HEK293T (cell line): ENCODE measurements around the gene PATJ.
"Not testable (repeated sequence)": the region's sequence is repeated elsewhere in the genome, so short reads cannot be mapped to it uniquely, and the experiment has no call there.

Experiments
- CTCF ChIA-PET: fragments of 350-600 bp; formaldehyde crosslinking; extraction: SDS; loops from one replicate; lab custom pipeline; 2021; ENCODE audit warnings: antibody characterized with exemption, inconsistent platforms; lab: Yijun Ruan, JAX
- POLR2A ChIA-PET: fragments of 350-600 bp; formaldehyde crosslinking; extraction: SDS; loops from one replicate; lab custom pipeline; 2020; ENCODE audit warnings: antibody characterized with exemption, inconsistent platforms; lab: Yijun Ruan, JAX
- DNase-seq: peaks from one replicate; pipeline ENCODE4 v3.0.0; 2012; ENCODE audit warnings: mixed read lengths; ENCODE audit errors: extremely low spot score
- ARNT ChIP-seq: fragments of 450-650 bp; IDR thresholded peaks from 2 replicates; pipeline ENCODE4 v1.6.1; 2017; ENCODE audit warnings: mild to moderate bottlenecking
- BHLHE40 ChIP-seq: fragments of 450-650 bp; IDR thresholded peaks from 2 replicates; pipeline ENCODE4 v1.6.1; 2016; ENCODE audit warnings: mild to moderate bottlenecking, moderate library complexity, borderline replicate concordance
- CTBP1 ChIP-seq: fragments of 450-650 bp; IDR thresholded peaks from 2 replicates; pipeline ENCODE4 v1.6.1; 2016; ENCODE audit warnings: borderline replicate concordance
- ELF4 ChIP-seq: fragments of 450-650 bp; IDR thresholded peaks from 2 replicates; pipeline ENCODE4 v1.6.1; 2017; ENCODE audit warnings: antibody characterized with exemption
- FOXA1 ChIP-seq: fragments of 450-650 bp; IDR thresholded peaks from 2 replicates; pipeline ENCODE4 v1.6.1; 2016; ENCODE audit warnings: mild to moderate bottlenecking
- FOXK2 ChIP-seq: fragments of 450-650 bp; IDR thresholded peaks from 2 replicates; pipeline ENCODE4 v1.6.1; 2016; ENCODE audit warnings: mild to moderate bottlenecking
- FOXM1 ChIP-seq: fragments of 450-650 bp; IDR thresholded peaks from 2 replicates; pipeline ENCODE4 v1.6.1; 2017; ENCODE audit warnings: mild to moderate bottlenecking, borderline replicate concordance
- HDGF ChIP-seq: fragments of 450-650 bp; IDR thresholded peaks from 2 replicates; pipeline ENCODE4 v1.6.1; 2017; ENCODE audit warnings: antibody characterized with exemption, borderline replicate concordance
- L3MBTL2 ChIP-seq: fragments of 450-650 bp; conservative IDR thresholded peaks from 2 replicates; pipeline ENCODE4 v1.6.1; 2016; ENCODE audit warnings: mild to moderate bottlenecking
- LEF1 ChIP-seq: fragments of 450-650 bp; IDR thresholded peaks from 2 replicates; pipeline ENCODE4 v1.6.1; 2017; ENCODE audit warnings: mild to moderate bottlenecking, borderline replicate concordance
- NFRKB ChIP-seq: fragments of 450-650 bp; IDR thresholded peaks from 2 replicates; pipeline ENCODE4 v1.6.1; 2016; ENCODE audit warnings: mild to moderate bottlenecking, moderate library complexity
- PKNOX1 ChIP-seq: fragments of 450-650 bp; IDR thresholded peaks from 2 replicates; pipeline ENCODE4 v1.6.1; 2016
- SP1 ChIP-seq: fragments of 450-650 bp; IDR thresholded peaks from 2 replicates; pipeline ENCODE4 v1.6.1; 2017
- SUZ12 ChIP-seq: fragments of 450-650 bp; IDR thresholded peaks from 2 replicates; pipeline ENCODE4 v1.6.1; 2016; ENCODE audit warnings: mild to moderate bottlenecking
- TARDBP ChIP-seq: fragments of 450-650 bp; IDR thresholded peaks from 2 replicates; pipeline ENCODE4 v1.6.1; 2016
- ZNF384 ChIP-seq: fragments of 450-650 bp; IDR thresholded peaks from 2 replicates; pipeline ENCODE4 v1.6.1; 2016

Gene PATJ

GRCh38 chr1:62175568-62176179, 433.4 kb downstream of the PATJ start:
- TF ChIP-seq NFRKB, result no peak
- no peak for TF ChIP-seq FOXK2
- TF ChIP-seq FOXM1, result no peak
- no peak for TF ChIP-seq HDGF
- no peak for TF ChIP-seq PKNOX1
- TF ChIP-seq FOXA1, result no peak
- no peak for TF ChIP-seq L3MBTL2
- no peak for TF ChIP-seq LEF1
- no peak for TF ChIP-seq TARDBP
- TF ChIP-seq ARNT, result no peak
- TF ChIP-seq BHLHE40, result no peak
- no peak for TF ChIP-seq SP1
- no peak for TF ChIP-seq CTBP1
- DNase-seq, result peak; percentile 64
- ChIA-PET POLR2A (interaction anchor here (0.8 kb wide), 1 partner anchor 260 kb away, joined by 3 read pairs; no protein-coding TSS in a partner anchor), CTCF (interaction anchor here (0.5 to 1.5 kb wide), 18 partner anchors 16 to 255 kb away, joined by 3 to 10 read pairs (median 4); no protein-coding TSS in a partner anchor)

GRCh38 chr1:62176597-62177312, 434.5 kb downstream of the PATJ start:
- no peak for DNase-seq
- CTCF ChIA-PET, result interaction anchor here (0.6 to 1.5 kb wide), 7 partner anchors 17 to 237 kb away, joined by 3 to 10 read pairs (median 5); no protein-coding TSS in a partner anchor
- TF ChIP-seq ZNF384, result no peak
- TF ChIP-seq NFRKB, result no peak
- TF ChIP-seq LEF1, result no peak
- no peak for TF ChIP-seq SUZ12
- TF ChIP-seq SP1, result no peak
- no peak for TF ChIP-seq FOXM1
- no peak for TF ChIP-seq CTBP1
- POLR2A ChIA-PET, result interaction anchor here (0.8 kb wide), 1 partner anchor 259 kb away, joined by 3 read pairs; no protein-coding TSS in a partner anchor

- CTCF ChIA-PET, result no interaction called here
- DNase-seq, result no peak
- TF ChIP-seq FOXM1 (no peak), ELF4 (no peak), PKNOX1 (no peak), FOXK2 (no peak), LEF1 (no peak), BHLHE40 (no peak), L3MBTL2 (no peak), TARDBP (no peak), ARNT (no peak), CTBP1 (no peak), ZNF384 (no peak), HDGF (no peak), NFRKB (no peak), SP1 (no peak), SUZ12 (no peak), FOXA1 (no peak)
- POLR2A ChIA-PET, result no interaction called here
Measured at GRCh38 chr1:62177621-62178020, 435.3 kb downstream of the PATJ start.

- ChIA-PET POLR2A (no interaction called here), CTCF (no interaction called here)
- no peak for TF ChIP-seq L3MBTL2
- no peak for TF ChIP-seq ZNF384
- TF ChIP-seq SUZ12, result no peak
- no peak for TF ChIP-seq PKNOX1
- TF ChIP-seq ARNT, result no peak
- TF ChIP-seq FOXM1, result no peak
- TF ChIP-seq LEF1, result no peak
- no peak for TF ChIP-seq TARDBP
- no peak for TF ChIP-seq SP1
- no peak for DNase-seq
Measured at GRCh38 chr1:62178372-62178771, 436.1 kb downstream of the PATJ start.

GRCh38 chr1:62180054-62180453, 437.8 kb downstream of the PATJ start:
- CTCF ChIA-PET, POLR2A ChIA-PET, DNase-seq: not testable (repeated sequence)

- ChIA-PET POLR2A (no interaction called here), CTCF (no interaction called here)
- TF ChIP-seq CTBP1 (no peak), LEF1 (no peak), HDGF (no peak), PKNOX1 (no peak), FOXA1 (no peak), ELF4 (no peak), SP1 (no peak), FOXM1 (no peak), L3MBTL2 (no peak), BHLHE40 (no peak), FOXK2 (no peak), TARDBP (no peak), ARNT (no peak), NFRKB (no peak), SUZ12 (no peak), ZNF384 (no peak)
- DNase-seq, result no peak
Measured at GRCh38 chr1:62180639-62181038, 438.4 kb downstream of the PATJ start.
